CD14-positive monocyte (primary cell): ENCODE results near the gene SBF2. TPM values are rescaled to one million over a fixed set of nuclear protein-coding genes. Genes with fewer than 3 reads are reported as not detected.

ENCODE experiments used
- DNase-seq, 3 donors: peaks; one replicate each; pipeline ENCODE4 v3.0.0-alpha.2; 2011 to 2022
- H2AFZ ChIP-seq: 2 replicates; pipeline ENCODE4 v1.6.0; 2012; ENCODE audit warnings: mild to moderate bottlenecking, low read depth, low read length, inconsistent platforms; ENCODE audit not compliant: insufficient read depth, poor library complexity, severe bottlenecking
- H3K27ac ChIP-seq, 2 donors: 1 replicate in 1 of 2; 2 replicates in 1 of 2; pipeline ENCODE4 v1.5.1; 2012 to 2013; ENCODE audit warnings: low read length in 2 of 2, control low read depth in 1 of 2, inconsistent platforms in 1 of 2, low read depth in 1 of 2, mild to moderate bottlenecking in 1 of 2
- H3K27me3 ChIP-seq, 2 donors: one replicate each; pipeline versions ENCODE4 v1.6.0 to v1.6.1; 2011 to 2013; ENCODE audit warnings: low read length in 2 of 2; ENCODE audit not compliant: control insufficient read depth in 2 of 2, insufficient read depth in 2 of 2
- H3K36me3 ChIP-seq, 2 donors: replicated peaks in 1 of 2; 1 replicate in 1 of 2; 2 replicates in 1 of 2; pipeline versions ENCODE4 v1.5.1 to v1.6.1; 2012 to 2013; ENCODE audit warnings: low read length in 2 of 2, control low read depth in 1 of 2, inconsistent platforms in 1 of 2, mild to moderate bottlenecking in 1 of 2; ENCODE audit not compliant: insufficient read depth in 2 of 2, control insufficient read depth in 1 of 2
- H3K4me1 ChIP-seq, 2 donors: 1 replicate in 1 of 2; 2 replicates in 1 of 2; pipeline versions ENCODE4 v1.5.1 to v1.6.1; 2012 to 2013; ENCODE audit warnings: low read length in 2 of 2, control low read depth in 1 of 2, inconsistent platforms in 1 of 2, mild to moderate bottlenecking in 1 of 2, moderate library complexity in 1 of 2; ENCODE audit not compliant: insufficient read depth in 2 of 2, control insufficient read depth in 1 of 2
- H3K4me2 ChIP-seq: replicated peaks from 2 replicates; pipeline ENCODE3; 2012; ENCODE audit warnings: low read length, moderate library complexity, mild to moderate bottlenecking; ENCODE audit not compliant: poor library complexity, severe bottlenecking; ENCODE audit errors: extremely low read depth
- H3K4me3 ChIP-seq, 3 experiments: fragments of 200-600 bp in 1 of 3; sonication (generic) in 1 of 3; replicated peaks in 1 of 3; 1 replicate in 2 of 3; 2 replicates in 1 of 3; pipeline ENCODE4 v1.5.1; 2011 to 2013; ENCODE audit warnings: low read length in 3 of 3, mild to moderate bottlenecking in 3 of 3, control low read depth in 2 of 3, low read depth in 2 of 3, inconsistent platforms in 1 of 3, moderate library complexity in 1 of 3
- H3K79me2 ChIP-seq: 2 replicates; pipeline ENCODE4 v1.6.0; 2012; ENCODE audit warnings: mild to moderate bottlenecking, control low read depth, inconsistent platforms, low read length, moderate library complexity; ENCODE audit not compliant: insufficient read depth
- H3K9ac ChIP-seq: 2 replicates; pipeline ENCODE4 v1.6.0; 2017; ENCODE audit warnings: low read length, mild to moderate bottlenecking; ENCODE audit not compliant: insufficient read depth, poor library complexity, severe bottlenecking
- H3K9me3 ChIP-seq, 2 donors: replicated peaks in 1 of 2; 1 replicate in 1 of 2; 2 replicates in 1 of 2; pipeline versions ENCODE4 v1.5.1 to v1.6.1; 2012 to 2013; ENCODE audit warnings: low read length in 2 of 2, control low read depth in 1 of 2; ENCODE audit not compliant: control insufficient read depth in 1 of 2, insufficient read depth in 1 of 2
- H4K20me1 ChIP-seq: 2 replicates; pipeline ENCODE4 v1.6.0; 2012; ENCODE audit warnings: mild to moderate bottlenecking, low read length, control low read depth, moderate library complexity; ENCODE audit not compliant: insufficient read depth
- H3K27ac Mint-ChIP-seq, 7 donors: one replicate each; pipeline ENCODE4 v1.8.0; 2020; ENCODE audit warnings: mild to moderate bottlenecking in 7 of 7, mixed read lengths in 7 of 7, moderate library complexity in 6 of 7, inconsistent platforms in 2 of 7
- H3K27me3 Mint-ChIP-seq, 3 donors: one replicate each; pipeline ENCODE4 v1.8.0; 2021 to 2022; ENCODE audit warnings: low read depth in 3 of 3, mild to moderate bottlenecking in 3 of 3, mixed read lengths in 3 of 3, moderate library complexity in 3 of 3, inconsistent platforms in 1 of 3
- H3K36me3 Mint-ChIP-seq, 2 donors: one replicate each; pipeline ENCODE4 v1.8.0; 2020; ENCODE audit warnings: mixed read lengths in 2 of 2, inconsistent platforms in 1 of 2, mild to moderate bottlenecking in 1 of 2
- H3K4me1 Mint-ChIP-seq: one replicate; pipeline ENCODE4 v1.8.0; 2020; ENCODE audit warnings: mild to moderate bottlenecking, mixed read lengths
- H3K4me3 Mint-ChIP-seq, 2 donors: one replicate each; pipeline ENCODE4 v1.8.0; 2020; ENCODE audit warnings: mild to moderate bottlenecking in 2 of 2, mixed read lengths in 2 of 2, moderate library complexity in 1 of 2
- H3K9me3 Mint-ChIP-seq, 7 donors: one replicate each; pipeline ENCODE4 v1.8.0; 2020 to 2022; ENCODE audit warnings: mixed read lengths in 7 of 7, mild to moderate bottlenecking in 6 of 7, moderate library complexity in 6 of 7, inconsistent platforms in 2 of 7
- CTCF ChIP-seq: fragments of 200-600 bp; IDR thresholded peaks from one replicate; pipeline ENCODE4 v1.8.0; 2022; ENCODE audit warnings: antibody characterized with exemption, mild to moderate bottlenecking
- WGBS: methylation state at CpG from one replicate; pipeline ENCODE4 v1.1.5; 2013; ENCODE audit warnings: missing lambda C conversion rate; ENCODE audit not compliant: insufficient coverage; 5-methylcytosine and 5-hydroxymethylcytosine counted together
- intact Hi-C, 2 donors: fragments of 100-400 bp; cut with micrococcal nuclease; formaldehyde crosslinking; loops; one replicate each; pipeline versions ENCODE4 v1.15.0 to v1.15.1; 2023
- polyA plus RNA-seq, 3 donors: library from polyadenylated mRNA; depleted of rRNA in 1 of 3; unstranded in 2 of 3; stranded (reverse) in 1 of 3; fragments of 300-500 nt in 2 of 3; fragments of >200 nt in 1 of 3; fragmentation: Illumina TruSeq in 2 of 3; gene quantifications; 1 replicate in 2 of 3; 2 replicates in 1 of 3; pipeline ENCODE4 v1.2.3, GENCODE V29; 2012 to 2021

SBF2 gene
- polyA plus RNA-seq, 3 donors: 8.9 to 30.7 (median 16.4) TPM

GRCh38 chr11:9806946-9807687 is 486.9 kb downstream of the SBF2 start:
- no peak overlapping the region for H3K4me3 Mint-ChIP-seq
- no peak overlapping the region for H3K27ac Mint-ChIP-seq
- H3K9me3 Mint-ChIP-seq: no peaks in the 10 kb centered on the region
- no peak overlapping the region for H3K4me2 ChIP-seq
- intact Hi-C loops: no loop called here
- no peaks in the 10 kb centered on the region for H3K9me3 ChIP-seq
- no peak overlapping the region for H3K9ac ChIP-seq
- peaks cover 68 to 71% of the 10 kb centered on the region in 2 donors for H3K36me3 Mint-ChIP-seq
- H4K20me1 ChIP-seq: no peaks in the 10 kb centered on the region
- H3K27ac ChIP-seq: no peak overlapping the region
- peaks cover 0 to 2% (median 0%) of the 10 kb centered on the region in 3 donors for H3K27me3 Mint-ChIP-seq
- DNase-seq: no peak
- no peaks in the 10 kb centered on the region for H3K79me2 ChIP-seq
- H3K4me1 ChIP-seq: no peaks in the 10 kb centered on the region
- WGBS: 93% methylated on average over 2 of the region's 4 CpGs
- no peaks in the 10 kb centered on the region for H3K27me3 ChIP-seq
- no peak overlapping the region for H3K4me3 ChIP-seq
- TF ChIP-seq CTCF: no peak
- H3K36me3 ChIP-seq: peaks cover 38 to 79% of the 10 kb centered on the region in 2 donors
- no peaks in the 10 kb centered on the region for H3K4me1 Mint-ChIP-seq
- H2AFZ ChIP-seq: no peak overlapping the region

DNA sequence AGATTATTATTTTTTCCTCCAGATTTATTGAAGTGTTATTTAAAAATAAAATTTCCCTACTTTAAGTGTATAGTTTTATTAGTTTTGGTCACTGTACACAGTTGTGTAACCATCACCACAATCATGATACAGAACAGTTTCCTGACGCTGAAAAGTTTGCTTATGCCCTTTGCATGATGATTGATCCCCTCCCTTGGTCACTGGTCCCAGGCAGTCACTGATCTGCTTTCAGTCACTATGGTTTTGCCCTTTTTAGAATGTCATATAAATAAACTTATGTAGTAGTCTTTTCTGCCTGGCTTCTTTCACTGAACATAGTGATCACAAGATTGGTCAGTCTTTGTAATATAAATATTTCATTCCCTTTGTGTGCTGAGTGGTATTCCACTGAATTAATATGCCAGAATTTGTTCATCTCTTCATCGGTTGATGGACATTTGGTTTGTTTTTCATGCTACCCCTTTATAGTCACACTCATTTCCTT is 489.6 kb downstream of the SBF2 start:
- no peak for TF ChIP-seq CTCF
- H3K27ac Mint-ChIP-seq: peak overlapping the region in 1 of 7 donors; percentile 42
- no CpG with 5 or more reads among the region's 2 CpGs for WGBS

More for the DNA sequence above, 489.6 kb downstream of the SBF2 start:
- intact Hi-C loops: no loop called here
- H3K9me3 ChIP-seq: no peaks in the 10 kb centered on the region
- H3K36me3 ChIP-seq: peaks cover 37 to 84% of the 10 kb centered on the region in 2 donors
- no peaks in the 10 kb centered on the region for H3K79me2 ChIP-seq
- H3K9ac ChIP-seq: no peak overlapping the region
- H3K27me3 ChIP-seq: no peaks in the 10 kb centered on the region
- H3K4me3 ChIP-seq: no peak overlapping the region
- Mint-ChIP-seq H3K27me3 (no peaks in the 10 kb centered on the region), H3K4me3 (no peak overlapping the region), H3K4me1 (no peaks in the 10 kb centered on the region), H3K36me3 (peaks cover 62 to 64% of the 10 kb centered on the region in 2 donors), H3K9me3 (no peaks in the 10 kb centered on the region)
- no peak overlapping the region for H3K4me2 ChIP-seq
- DNase-seq: no peak
- no peaks in the 10 kb centered on the region for H4K20me1 ChIP-seq
- H3K4me1 ChIP-seq: no peaks in the 10 kb centered on the region
- no peak overlapping the region for H3K27ac ChIP-seq
- no peak overlapping the region for H2AFZ ChIP-seq
